ENCODE results near the gene HDAC4. TPM values are rescaled to one million over a fixed set of nuclear protein-coding genes. Genes with fewer than 3 reads are reported as not detected.

The HDAC4 gene
- total and polyA plus RNA-seq, 10 of the 15 experiments (the other 5 are each of a cell fraction or from before 2014, with no cell fraction given), result 0.22 to 15.7 (median 4.8) TPM

- TF ChIP-seq NFXL1 (IDR thresholded peaks at IDR 0.05; ENCODE audit: borderline replicate concordance), result no peak
- no peak for TF ChIP-seq RCOR1 (conservative IDR thresholded peaks at IDR 0.05; ENCODE audit: low read depth, low read length)
- no peak for TF ChIP-seq CREB1 (IDR thresholded peaks at IDR 0.05; ENCODE audit: low read depth)
- TF ChIP-seq POU2F2 (IDR thresholded peaks at IDR 0.05; ENCODE audit: borderline replicate concordance, low read depth, low read length), result no peak
- no peak for TF ChIP-seq TAF1 (IDR thresholded peaks at IDR 0.05; ENCODE audit: borderline replicate concordance, low read depth, low read length)
- TF ChIP-seq ZNF687 (IDR thresholded peaks at IDR 0.05), result no peak
Observed at GRCh38 chr2:239092571-239093294, 308.1 kb downstream of the HDAC4 start (continued).

- Histone ChIP-seq H3K27me3 (replicated peaks in 1 of 2; ENCODE audit: control insufficient read depth in 2 of 2, insufficient read depth in 2 of 2, low read length in 1 of 2) (no peaks in the 10 kb centered on the region), H3K9ac (ENCODE audit: control insufficient read depth, insufficient read depth, low read length) (no peak overlapping the region), H2AFZ (ENCODE audit: control insufficient read depth, low read depth, low read length) (no peak overlapping the region), H3K9me3 (replicated peaks; ENCODE audit: control insufficient read depth, insufficient read depth, low read length) (no peaks in the 10 kb centered on the region), H3K27ac (ENCODE audit: control insufficient read depth, insufficient read depth) (no peak overlapping the region), H3K4me3 (no peak overlapping the region), H3K4me1 (ENCODE audit: control insufficient read depth, insufficient read depth, low read length) (no peaks in the 10 kb centered on the region), H3K36me3 (ENCODE audit: control insufficient read depth in 2 of 2, insufficient read depth in 2 of 2, low read length in 1 of 2) (no peaks in the 10 kb centered on the region), H3K4me2 (ENCODE audit: control insufficient read depth, insufficient read depth) (no peak overlapping the region), H4K20me1 (ENCODE audit: control insufficient read depth, insufficient read depth) (no peaks in the 10 kb centered on the region), H3K79me2 (ENCODE audit: control insufficient read depth, insufficient read depth, low read length) (no peaks in the 10 kb centered on the region)
- WGBS (ENCODE audit: insufficient coverage, insufficient replicate concordance, low lambda C conversion rate, missing lambda C conversion rate), result 81% methylated on average over 13 of the region's 13 CpGs
- ChIA-PET SMC1A (ENCODE audit: uncharacterized antibody, unreplicated experiment) (no interaction called here), CTCF (interaction anchor here (0.6 kb wide), 1 partner anchor 1903 kb away, joined by 3 read pairs; no protein-coding TSS in a partner anchor), POLR2A (no interaction called here), RAD21 (ENCODE audit: unreplicated experiment) (no interaction called here)
- intact Hi-C loops (cut with micrococcal nuclease; ENCODE audit: unreplicated experiment) (no loop called here), in situ Hi-C loops (cut with MboI) (no loop called here)
- BruUV-seq (replicated peaks), result no TSS peak
- FAIRE-seq, result no peak
- TF ChIP-seq RUNX3 (IDR thresholded peaks at IDR 0.05; ENCODE audit: low read length) (no peak), CBFB (IDR thresholded peaks at IDR 0.05; ENCODE audit: low read depth) (no peak), HCFC1 (IDR thresholded peaks at IDR 0.05; ENCODE audit: low read length) (no peak), RAD21 (IDR thresholded peaks at IDR 0.05; ENCODE audit: insufficient read depth, low read depth, low read length) (0 out of 2 replicates have a peak, but pooled peaks have one; percentile 8)
- no peak for DNase-seq (ENCODE audit: low read depth, low spot score)
- ATAC-seq, result no peak
Observed at GRCh38 chr2:239089884-239090283, 310.9 kb downstream of the HDAC4 start.

Measured in GM12878 (cell line).